ENCODE measurements around the gene RRAS2. TPM values are rescaled to one million over a fixed set of nuclear protein-coding genes. Genes with fewer than 3 reads are reported as not detected.
"Not testable (repeated sequence)": the region's sequence is repeated elsewhere in the genome, so short reads cannot be mapped to it uniquely, and the experiment has no call there.

Gene RRAS2
- total RNA-seq, 4 donors from 2014 or later: 26.4 to 36.7 (median 31.8) TPM

DNA sequence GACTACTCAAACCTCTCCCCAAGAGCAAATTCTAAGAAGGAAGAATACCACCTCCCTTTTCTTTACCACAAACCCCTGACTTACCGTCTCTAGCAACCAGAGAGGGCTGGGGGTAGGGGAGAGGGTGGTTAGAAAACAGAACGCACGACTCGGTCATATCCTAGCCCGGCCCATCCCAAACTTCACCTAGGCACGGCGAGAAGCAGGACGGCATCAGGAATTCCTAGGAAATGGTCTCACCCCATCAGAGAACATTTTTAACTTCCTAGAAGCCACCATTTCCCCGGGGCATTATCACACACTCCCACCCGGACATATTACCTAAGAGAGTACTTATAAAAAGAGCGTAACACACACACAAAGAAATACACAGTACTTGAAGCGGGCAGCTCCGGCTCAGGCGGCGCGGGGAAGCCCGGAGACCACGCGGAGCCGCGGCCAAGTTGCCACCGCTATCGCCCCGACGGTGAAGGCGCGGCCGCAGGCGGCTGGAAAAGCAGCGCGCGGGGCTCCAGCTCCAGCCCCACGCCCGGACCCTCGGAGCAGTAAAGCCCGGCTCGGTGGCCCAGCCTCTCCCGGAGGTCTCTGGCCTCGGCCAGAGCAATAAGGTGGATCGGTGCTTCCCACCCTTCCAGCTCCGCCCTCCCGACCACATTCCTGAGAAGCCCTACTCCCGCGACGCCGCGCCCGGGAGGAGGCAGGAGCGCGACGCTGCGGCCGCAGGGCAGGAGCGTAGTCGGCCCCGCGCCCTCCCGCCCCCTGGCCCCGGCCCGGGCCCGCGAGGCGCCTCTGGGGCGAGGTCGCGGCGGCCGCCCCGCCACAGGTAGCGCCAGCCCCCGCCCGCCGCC is 878 bp downstream of the RRAS2 start:
- no peak for TF ChIP-seq POLR2A (IDR thresholded peaks at IDR 0.05)
- TF ChIP-seq, protein P1, sequence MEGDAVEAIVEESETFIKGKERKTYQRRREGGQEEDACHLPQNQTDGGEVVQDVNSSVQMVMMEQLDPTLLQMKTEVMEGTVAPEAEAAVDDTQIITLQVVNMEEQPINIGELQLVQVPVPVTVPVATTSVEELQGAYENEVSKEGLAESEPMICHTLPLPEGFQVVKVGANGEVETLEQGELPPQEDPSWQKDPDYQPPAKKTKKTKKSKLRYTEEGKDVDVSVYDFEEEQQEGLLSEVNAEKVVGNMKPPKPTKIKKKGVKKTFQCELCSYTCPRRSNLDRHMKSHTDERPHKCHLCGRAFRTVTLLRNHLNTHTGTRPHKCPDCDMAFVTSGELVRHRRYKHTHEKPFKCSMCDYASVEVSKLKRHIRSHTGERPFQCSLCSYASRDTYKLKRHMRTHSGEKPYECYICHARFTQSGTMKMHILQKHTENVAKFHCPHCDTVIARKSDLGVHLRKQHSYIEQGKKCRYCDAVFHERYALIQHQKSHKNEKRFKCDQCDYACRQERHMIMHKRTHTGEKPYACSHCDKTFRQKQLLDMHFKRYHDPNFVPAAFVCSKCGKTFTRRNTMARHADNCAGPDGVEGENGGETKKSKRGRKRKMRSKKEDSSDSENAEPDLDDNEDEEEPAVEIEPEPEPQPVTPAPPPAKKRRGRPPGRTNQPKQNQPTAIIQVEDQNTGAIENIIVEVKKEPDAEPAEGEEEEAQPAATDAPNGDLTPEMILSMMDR (IDR thresholded peaks at IDR 0.05): no peak
- H3K4me3 ChIP-seq (ENCODE audit: low read depth, poor library complexity, severe bottlenecking): peak overlapping the region; percentile 88
- no peak for DNase-seq (ENCODE audit: low spot score in 2 of 2)
- intact Hi-C loops (cut with DNase I; ENCODE audit: low total_unique reads): no loop called here
- WGBS, 2 donors: 1% methylated on average over 31 to 55 of the region's 73 CpGs

DNA sequence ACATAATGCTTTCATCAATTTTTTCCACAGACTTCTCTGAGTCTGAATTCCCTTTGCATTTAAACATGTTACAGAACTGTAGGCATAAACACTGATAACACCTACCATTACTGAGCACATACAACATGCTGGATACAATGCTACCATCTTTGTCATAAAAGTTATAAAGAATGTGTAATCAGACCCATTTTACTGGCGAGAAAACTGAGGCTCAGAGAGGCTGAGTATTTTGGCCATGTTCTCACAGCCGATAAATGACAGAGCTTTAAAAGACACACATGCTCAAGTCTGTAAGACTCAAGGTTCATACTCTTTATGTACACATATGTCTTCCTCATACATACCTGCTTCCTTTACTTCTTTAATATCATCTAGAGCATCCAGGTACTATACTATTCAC is 2.6 kb downstream of the RRAS2 start:
- no peak overlapping the region for H3K4me3 ChIP-seq (ENCODE audit: low read depth, poor library complexity, severe bottlenecking)
- no peak for DNase-seq (ENCODE audit: low spot score in 2 of 2)
- intact Hi-C loops (cut with DNase I; ENCODE audit: low total_unique reads): no loop called here
- WGBS, 2 donors: 94 to 97% methylated on average over 2 of the region's 2 CpGs
- TF ChIP-seq, protein P1 (IDR thresholded peaks at IDR 0.05): no peak
- TF ChIP-seq POLR2A (IDR thresholded peaks at IDR 0.05): no peak

DNA sequence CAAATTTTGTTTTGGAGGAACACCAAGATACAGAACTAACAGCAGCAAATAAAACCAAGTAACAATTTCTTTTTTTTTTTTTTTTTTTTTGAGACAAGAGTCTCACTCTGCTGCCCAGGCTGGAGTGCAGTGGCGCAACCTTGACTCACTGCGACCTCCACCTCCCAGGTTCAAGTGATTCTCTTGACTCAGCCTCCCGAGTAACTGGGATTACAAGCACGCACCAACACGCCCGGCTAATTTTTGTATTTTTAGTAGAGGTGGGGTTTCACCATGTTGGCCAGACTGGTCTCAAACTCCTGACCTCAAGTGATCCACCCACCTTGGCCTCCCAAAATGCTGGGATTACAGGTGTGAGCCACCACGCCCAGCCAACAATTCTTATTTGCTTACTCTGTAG is 4.4 kb downstream of the RRAS2 start:
- H3K4me3 ChIP-seq (ENCODE audit: low read depth, poor library complexity, severe bottlenecking); DNase-seq (ENCODE audit: low spot score in 2 of 2); intact Hi-C loops (cut with DNase I; ENCODE audit: low total_unique reads): not testable (repeated sequence)
- 90 to 92% methylated on average over 7 of the region's 7 CpGs for WGBS, 2 donors

DNA sequence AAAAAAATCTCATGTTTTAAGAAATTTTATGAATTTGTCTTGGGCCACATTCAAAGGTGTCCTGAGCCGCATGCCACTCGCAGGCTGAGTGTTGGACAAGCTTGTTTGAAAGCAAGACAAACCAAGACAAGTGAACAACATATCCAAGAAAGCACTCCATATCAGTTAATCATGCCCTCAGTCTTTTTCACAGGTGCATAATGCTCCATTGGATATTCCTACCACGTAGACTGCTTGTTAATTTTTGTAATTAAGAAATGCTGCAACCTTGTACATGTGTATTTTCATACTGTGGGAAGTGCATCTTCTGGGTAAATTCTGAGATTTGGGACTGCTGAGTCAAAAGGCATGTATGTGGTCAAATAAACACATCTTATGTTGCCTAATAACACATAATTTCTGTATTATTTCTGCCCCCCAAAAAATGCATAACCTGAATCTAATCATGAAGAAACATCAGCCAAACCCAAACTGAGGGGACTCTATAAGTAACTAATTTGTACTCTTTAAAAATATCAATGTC is 8.2 kb downstream of the RRAS2 start:
- intact Hi-C loops (cut with DNase I; ENCODE audit: low total_unique reads): no loop called here
- TF ChIP-seq, protein P1 (IDR thresholded peaks at IDR 0.05): no peak
- WGBS, 2 donors: 95 to 98% methylated on average over 3 of the region's 3 CpGs
- H3K4me3 ChIP-seq (ENCODE audit: low read depth, poor library complexity, severe bottlenecking): no peak overlapping the region
- DNase-seq (ENCODE audit: low spot score in 2 of 2): no peak

DNA sequence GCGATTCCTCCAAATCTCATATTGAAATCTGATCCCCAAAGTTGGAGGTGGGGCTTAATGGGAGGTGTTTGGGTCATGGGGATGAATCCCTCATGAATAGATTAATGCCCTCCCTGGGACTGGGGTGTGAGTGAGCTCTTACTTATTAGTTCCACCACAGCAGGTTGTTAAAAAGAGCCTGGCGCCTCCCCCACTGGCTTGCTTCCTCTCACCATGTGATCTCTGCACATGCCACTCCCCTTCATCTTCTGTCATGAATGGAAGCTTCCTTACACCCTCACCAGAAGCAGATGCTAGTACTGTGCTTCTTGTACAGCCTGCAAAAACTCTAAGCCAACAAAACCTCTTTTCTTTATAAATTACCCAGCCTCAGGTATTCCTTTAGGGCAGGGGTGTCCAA is 8.8 kb downstream of the RRAS2 start:
- WGBS, 2 donors: 67 to 92% methylated on average over 2 of the region's 2 CpGs
- DNase-seq (ENCODE audit: low spot score in 2 of 2): no peak
- intact Hi-C loops (cut with DNase I; ENCODE audit: low total_unique reads): no loop called here
- no peak overlapping the region for H3K4me3 ChIP-seq (ENCODE audit: low read depth, poor library complexity, severe bottlenecking)
- TF ChIP-seq POLR2A (IDR thresholded peaks at IDR 0.05): no peak
- TF ChIP-seq, protein P1 (IDR thresholded peaks at IDR 0.05): no peak

DNA sequence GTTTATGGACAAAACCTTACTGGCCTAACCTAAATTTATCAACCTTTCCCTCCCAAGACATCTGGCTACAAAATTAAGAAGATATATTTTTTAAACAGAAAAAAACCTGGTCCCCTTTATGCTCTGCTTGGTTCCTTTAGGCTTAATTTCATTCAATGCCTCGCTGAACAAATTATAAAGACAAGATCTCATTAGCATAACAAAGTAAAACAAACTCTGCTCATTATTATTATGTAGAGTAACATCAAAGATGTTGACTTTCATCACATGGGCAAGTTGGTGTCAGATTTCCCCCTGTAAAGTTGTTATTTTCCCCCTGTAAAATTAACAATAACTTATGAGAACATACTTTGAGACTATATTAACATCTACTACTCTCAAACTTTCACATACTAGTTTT is 11.0 kb downstream of the RRAS2 start:
- intact Hi-C loops (cut with DNase I; ENCODE audit: low total_unique reads): loop anchor here (5.0 kb wide), 1 partner anchor 1394 kb away; no protein-coding TSS in a partner anchor
- H3K4me3 ChIP-seq (ENCODE audit: low read depth, poor library complexity, severe bottlenecking): no peak overlapping the region
- TF ChIP-seq POLR2A (IDR thresholded peaks at IDR 0.05): no peak
- TF ChIP-seq, protein P1 (IDR thresholded peaks at IDR 0.05): no peak
- no peak for DNase-seq (ENCODE audit: low spot score in 2 of 2)
- 63 to 75% methylated on average over 1 of the region's 1 CpG for WGBS, 2 donors
